Adrenal gland (tissue), 5 donors: ENCODE measurements around the gene NFIB.

ENCODE experiments used
- POLR2A ChIP-seq, 2 donors: fragments of 450-650 bp; IDR thresholded peaks; one replicate each; pipeline ENCODE4 v1.6.1; 2017; ENCODE audit warnings: antibody characterized with exemption in 2 of 2, mild to moderate bottlenecking in 2 of 2, moderate library complexity in 1 of 2
- TF ChIP-seq, protein P1 (sequence below), 6 experiments: fragments of 450-650 bp in 4 of 6; fragments of 200-600 bp in 2 of 6; sonication (generic) in 1 of 6; IDR thresholded peaks; 1 replicate in 5 of 6; 2 replicates in 1 of 6; pipeline versions ENCODE4 v1.5.1 to v1.8.0; 2016 to 2021; ENCODE audit warnings: antibody characterized with exemption in 6 of 6, mild to moderate bottlenecking in 2 of 6, moderate library complexity in 1 of 6
- donor health status: DM: no; HTN: no; CAD: no.

GRCh38 chr9:14188538-14188937, 125.4 kb downstream of the NFIB start:
- TF ChIP-seq, protein P1, sequence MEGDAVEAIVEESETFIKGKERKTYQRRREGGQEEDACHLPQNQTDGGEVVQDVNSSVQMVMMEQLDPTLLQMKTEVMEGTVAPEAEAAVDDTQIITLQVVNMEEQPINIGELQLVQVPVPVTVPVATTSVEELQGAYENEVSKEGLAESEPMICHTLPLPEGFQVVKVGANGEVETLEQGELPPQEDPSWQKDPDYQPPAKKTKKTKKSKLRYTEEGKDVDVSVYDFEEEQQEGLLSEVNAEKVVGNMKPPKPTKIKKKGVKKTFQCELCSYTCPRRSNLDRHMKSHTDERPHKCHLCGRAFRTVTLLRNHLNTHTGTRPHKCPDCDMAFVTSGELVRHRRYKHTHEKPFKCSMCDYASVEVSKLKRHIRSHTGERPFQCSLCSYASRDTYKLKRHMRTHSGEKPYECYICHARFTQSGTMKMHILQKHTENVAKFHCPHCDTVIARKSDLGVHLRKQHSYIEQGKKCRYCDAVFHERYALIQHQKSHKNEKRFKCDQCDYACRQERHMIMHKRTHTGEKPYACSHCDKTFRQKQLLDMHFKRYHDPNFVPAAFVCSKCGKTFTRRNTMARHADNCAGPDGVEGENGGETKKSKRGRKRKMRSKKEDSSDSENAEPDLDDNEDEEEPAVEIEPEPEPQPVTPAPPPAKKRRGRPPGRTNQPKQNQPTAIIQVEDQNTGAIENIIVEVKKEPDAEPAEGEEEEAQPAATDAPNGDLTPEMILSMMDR (IDR thresholded peaks at IDR 0.05), result no peak
- TF ChIP-seq POLR2A (IDR thresholded peaks at IDR 0.05), result no peak
